H9 (cell line): ENCODE results near the gene HRC. TPM values are rescaled to one million over a fixed set of nuclear protein-coding genes. Genes with fewer than 3 reads are reported as not detected.

Source experiments
- DNase-seq: peaks from one replicate; pipeline ENCODE4 v3.0.0-alpha.2; 2017
- H2AFZ ChIP-seq: one replicate; pipeline ENCODE4 v1.6.1; 2013; ENCODE audit warnings: mild to moderate bottlenecking, low read length, control low read depth, moderate library complexity
- H2AK5ac ChIP-seq: 2 replicates; pipeline ENCODE4 v1.6.1; 2013; ENCODE audit warnings: low read length, control low read depth, mixed read lengths; ENCODE audit not compliant: insufficient read length
- H2BK120ac ChIP-seq: one replicate; pipeline ENCODE4 v1.6.1; 2013; ENCODE audit warnings: low read depth, mild to moderate bottlenecking, low read length, control low read depth, inconsistent platforms; ENCODE audit not compliant: poor library complexity, severe bottlenecking
- H2BK12ac ChIP-seq: 2 replicates; pipeline ENCODE4 v1.6.1; 2013; ENCODE audit warnings: low read length, control low read depth, mixed read lengths, low read depth; ENCODE audit not compliant: insufficient read length
- H2BK15ac ChIP-seq: 2 replicates; pipeline ENCODE4 v1.6.1; 2013; ENCODE audit warnings: low read depth, low read length, control low read depth
- H2BK20ac ChIP-seq: one replicate; pipeline ENCODE4 v1.6.1; 2013; ENCODE audit warnings: low read depth, mild to moderate bottlenecking, low read length, control low read depth, inconsistent platforms; ENCODE audit not compliant: poor library complexity, severe bottlenecking
- H2BK5ac ChIP-seq: 2 replicates; pipeline ENCODE4 v1.6.1; 2013; ENCODE audit warnings: low read length, control low read depth, mixed read lengths; ENCODE audit not compliant: insufficient read length
- H3K14ac ChIP-seq: 2 replicates; pipeline ENCODE4 v1.6.1; 2013; ENCODE audit warnings: low read length, control low read depth; ENCODE audit not compliant: insufficient read depth
- H3K18ac ChIP-seq: 2 replicates; pipeline ENCODE4 v1.6.1; 2013; ENCODE audit warnings: low read depth, mild to moderate bottlenecking, mixed read lengths, low read length, control low read depth; ENCODE audit not compliant: insufficient read length
- H3K23ac ChIP-seq: 2 replicates; pipeline ENCODE4 v1.6.1; 2013; ENCODE audit warnings: low read length, control low read depth, mixed read lengths, low read depth; ENCODE audit not compliant: insufficient read length
- H3K23me2 ChIP-seq: 2 replicates; pipeline ENCODE4 v1.6.1; 2013; ENCODE audit warnings: low read depth, mild to moderate bottlenecking, mixed read lengths, low read length, control low read depth; ENCODE audit not compliant: insufficient read length, poor library complexity, severe bottlenecking
- H3K27ac ChIP-seq: 2 replicates; pipeline ENCODE4 v1.5.1; 2013; ENCODE audit warnings: low read length, control low read depth, mixed read lengths, low read depth; ENCODE audit not compliant: insufficient read length
- H3K27me3 ChIP-seq: 2 replicates; pipeline ENCODE4 v1.6.1; 2013; ENCODE audit warnings: low read length, control low read depth, inconsistent platforms; ENCODE audit not compliant: insufficient read depth
- H3K4ac ChIP-seq: 2 replicates; pipeline ENCODE4 v1.6.1; 2013; ENCODE audit warnings: low read depth, mild to moderate bottlenecking, control low read depth, inconsistent platforms, low read length, moderate library complexity
- H3K4me1 ChIP-seq: 2 replicates; pipeline ENCODE4 v1.6.1; 2013; ENCODE audit warnings: low read length, control low read depth, inconsistent platforms; ENCODE audit not compliant: insufficient read depth
- H3K4me2 ChIP-seq: 2 replicates; pipeline ENCODE4 v1.6.1; 2013; ENCODE audit warnings: low read length, control low read depth, mixed read lengths; ENCODE audit not compliant: insufficient read length, insufficient read depth
- H3K56ac ChIP-seq: 2 replicates; pipeline ENCODE4 v1.6.1; 2013; ENCODE audit warnings: low read depth, mild to moderate bottlenecking, mixed read lengths, low read length, control low read depth; ENCODE audit not compliant: insufficient read length
- H3K79me1 ChIP-seq: 2 replicates; pipeline ENCODE4 v1.6.1; 2013; ENCODE audit warnings: low read depth, mild to moderate bottlenecking, moderate library complexity, low read length, control low read depth, inconsistent platforms; ENCODE audit not compliant: insufficient read depth, poor library complexity, severe bottlenecking
- H3K79me2 ChIP-seq: 2 replicates; pipeline ENCODE4 v1.6.1; 2013; ENCODE audit warnings: low read length, control low read depth, inconsistent platforms; ENCODE audit not compliant: insufficient read depth
- H3K9ac ChIP-seq: 2 replicates; pipeline ENCODE4 v1.6.1; 2013; ENCODE audit warnings: low read length, control low read depth, mixed read lengths; ENCODE audit not compliant: insufficient read length; ENCODE audit errors: extremely low read depth
- H3K9me3 ChIP-seq: one replicate; pipeline ENCODE4 v1.6.1; 2013; ENCODE audit warnings: low read depth, low read length, inconsistent platforms; ENCODE audit not compliant: control insufficient read depth
- H3T11ph ChIP-seq: one replicate; pipeline ENCODE4 v1.6.1; 2013; ENCODE audit warnings: mild to moderate bottlenecking, low read length, control low read depth, inconsistent platforms
- H4K20me1 ChIP-seq: one replicate; pipeline ENCODE4 v1.6.1; 2013; ENCODE audit not compliant: control insufficient read depth, insufficient read length, insufficient read depth
- H4K5ac ChIP-seq: 2 replicates; pipeline ENCODE4 v1.6.1; 2013; ENCODE audit warnings: low read depth, mild to moderate bottlenecking, mixed read lengths, low read length, control low read depth; ENCODE audit not compliant: insufficient read length
- H4K8ac ChIP-seq: replicated peaks from 2 replicates; pipeline ENCODE4 v1.6.1; 2013; ENCODE audit warnings: low read length, control low read depth, mixed read lengths, low read depth; ENCODE audit not compliant: insufficient read length
- H4K91ac ChIP-seq: 2 replicates; pipeline ENCODE4 v1.6.1; 2013; ENCODE audit warnings: low read depth, mild to moderate bottlenecking, moderate library complexity, mixed read lengths, low read length, control low read depth; ENCODE audit not compliant: insufficient read length
- H3K27ac Mint-ChIP-seq, 3 experiments: 2 replicates in 2 of 3; 3 replicates in 1 of 3; pipeline ENCODE4 v1.8.0; 2020 to 2021; ENCODE audit warnings: mixed read lengths in 3 of 3, mild to moderate bottlenecking in 1 of 3, moderate library complexity in 1 of 3
- H3K27me3 Mint-ChIP-seq: 2 replicates; pipeline ENCODE4 v1.8.0; 2021; ENCODE audit warnings: low read depth, mild to moderate bottlenecking, moderate library complexity, mixed read lengths
- H3K36me3 Mint-ChIP-seq, 3 experiments: 2 replicates in 2 of 3; 3 replicates in 1 of 3; pipeline ENCODE4 v1.8.0; 2020 to 2021; ENCODE audit warnings: low read depth in 3 of 3, mixed read lengths in 3 of 3; ENCODE audit not compliant: insufficient read depth in 1 of 3
- H3K4me1 Mint-ChIP-seq, 2 experiments: 2 replicates each; pipeline ENCODE4 v1.8.0; 2020; ENCODE audit warnings: mixed read lengths in 2 of 2
- H3K4me3 Mint-ChIP-seq, 2 experiments: 2 replicates in 1 of 2; 3 replicates in 1 of 2; pipeline ENCODE4 v1.8.0; 2020 to 2021; ENCODE audit warnings: mild to moderate bottlenecking in 2 of 2, mixed read lengths in 2 of 2, moderate library complexity in 1 of 2
- H3K9me3 Mint-ChIP-seq, 2 experiments: 2 replicates in 1 of 2; 3 replicates in 1 of 2; pipeline ENCODE4 v1.8.0; 2020; ENCODE audit warnings: mild to moderate bottlenecking in 2 of 2, mixed read lengths in 2 of 2, moderate library complexity in 1 of 2
- whole genome bisulfite sequencing: extraction: QIAGEN DNeasy Blood & Tissue Kit; methylation state at CpG from one replicate; pipeline ENCODE4 v1.1.7; 2013; ENCODE audit warnings: missing lambda C conversion rate, low lambda C conversion rate, mixed read lengths; ENCODE audit not compliant: insufficient read length; ENCODE audit errors: extremely low coverage; 5-methylcytosine and 5-hydroxymethylcytosine counted together
- total RNA-seq: library from RNA; stranded (reverse); gene quantifications from 2 replicates; pipeline ENCODE4 v1.2.1, GENCODE V29; 2021
- TF ChIP-seq, protein P1 (sequence below): fragments of 200-600 bp; sonication (generic); conservative IDR thresholded peaks from 3 replicates; pipeline ENCODE4 v1.8.0; 2021; ENCODE audit warnings: antibody characterized with exemption, mild to moderate bottlenecking

The HRC gene
- total RNA-seq, 1 experiment from 2014 or later = 1.8 TPM

DNA sequence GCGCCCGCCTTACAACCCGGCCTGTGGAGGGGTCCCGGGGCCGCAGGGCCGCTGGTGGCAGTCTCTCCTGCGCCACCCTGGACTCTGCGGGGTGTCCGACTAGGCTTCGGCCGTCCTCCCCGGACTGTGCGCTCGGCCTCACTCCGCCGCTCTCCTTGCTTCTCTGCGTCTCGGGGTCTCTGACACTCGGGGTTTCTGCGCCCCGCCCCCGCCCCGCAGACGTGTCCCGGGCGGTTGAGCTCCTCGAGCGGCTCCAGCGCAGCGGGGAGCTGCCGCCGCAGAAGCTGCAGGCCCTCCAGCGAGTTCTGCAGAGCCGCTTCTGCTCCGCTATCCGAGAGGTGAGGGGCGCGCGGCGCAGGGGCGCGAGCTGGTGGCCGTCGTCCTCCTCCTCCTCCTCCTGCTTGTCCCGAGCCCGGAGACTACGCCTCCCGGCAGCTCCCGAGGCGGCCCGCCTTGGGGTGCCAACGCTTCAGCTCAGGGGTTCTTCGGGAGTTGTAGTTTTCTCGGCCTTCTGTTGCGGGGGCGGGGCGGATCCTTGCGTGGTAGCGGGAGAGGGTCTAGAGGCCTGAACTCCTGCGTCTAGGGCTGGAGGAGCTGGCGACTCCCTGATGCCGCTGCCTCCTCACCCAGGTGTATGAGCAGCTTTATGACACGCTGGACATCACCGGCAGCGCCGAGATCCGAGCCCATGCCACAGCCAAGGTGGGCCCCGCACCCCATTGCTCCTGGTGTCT, 40.4 kb downstream of the HRC start:
- no peak overlapping the region for H3K18ac ChIP-seq
- H3K23me2 ChIP-seq = peaks cover 2% of the 10 kb centered on the region
- no peak overlapping the region for H2BK5ac ChIP-seq
- H3K14ac ChIP-seq = no peak overlapping the region
- H4K8ac ChIP-seq = no peak overlapping the region
- Mint-ChIP-seq H3K27me3 (peaks cover 11% of the 10 kb centered on the region), H3K4me3 (peak overlapping the region; percentile 65 to 82), H3K36me3 (peaks cover 0 to 4% (median 0%) of the 10 kb centered on the region in 3 experiments; a peak in 1 of 7 replicates), H3K4me1 (peaks cover 18 to 25% of the 10 kb centered on the region in 2 experiments), H3K9me3 (no peaks in the 10 kb centered on the region; a peak in 1 of 5 replicates), H3K27ac (no peak overlapping the region)
- H3K4me2 ChIP-seq = peak overlapping the region; percentile 32
- no peaks in the 10 kb centered on the region for H3K9me3 ChIP-seq
- H2AFZ ChIP-seq = no peak overlapping the region
- DNase-seq = peak; percentile 83
- H2BK20ac ChIP-seq = no peak overlapping the region
- H3K27ac ChIP-seq = no peak overlapping the region
- no peaks in the 10 kb centered on the region for H3K79me1 ChIP-seq
- H3K9ac ChIP-seq = no peak overlapping the region
- no peak overlapping the region for H4K5ac ChIP-seq
- no peak overlapping the region for H2AK5ac ChIP-seq
- no peak overlapping the region for H3K56ac ChIP-seq
- H3K27me3 ChIP-seq = no peaks in the 10 kb centered on the region; the same call in 1 of the 2 replicates
- no CpG with 5 or more reads among the region's 68 CpGs for WGBS
- H3K23ac ChIP-seq = no peak overlapping the region
- H2BK120ac ChIP-seq = no peak overlapping the region
- H4K20me1 ChIP-seq = no peaks in the 10 kb centered on the region
- H3K79me2 ChIP-seq = no peaks in the 10 kb centered on the region
- H2BK12ac ChIP-seq = no peak overlapping the region
- TF ChIP-seq, protein P1, sequence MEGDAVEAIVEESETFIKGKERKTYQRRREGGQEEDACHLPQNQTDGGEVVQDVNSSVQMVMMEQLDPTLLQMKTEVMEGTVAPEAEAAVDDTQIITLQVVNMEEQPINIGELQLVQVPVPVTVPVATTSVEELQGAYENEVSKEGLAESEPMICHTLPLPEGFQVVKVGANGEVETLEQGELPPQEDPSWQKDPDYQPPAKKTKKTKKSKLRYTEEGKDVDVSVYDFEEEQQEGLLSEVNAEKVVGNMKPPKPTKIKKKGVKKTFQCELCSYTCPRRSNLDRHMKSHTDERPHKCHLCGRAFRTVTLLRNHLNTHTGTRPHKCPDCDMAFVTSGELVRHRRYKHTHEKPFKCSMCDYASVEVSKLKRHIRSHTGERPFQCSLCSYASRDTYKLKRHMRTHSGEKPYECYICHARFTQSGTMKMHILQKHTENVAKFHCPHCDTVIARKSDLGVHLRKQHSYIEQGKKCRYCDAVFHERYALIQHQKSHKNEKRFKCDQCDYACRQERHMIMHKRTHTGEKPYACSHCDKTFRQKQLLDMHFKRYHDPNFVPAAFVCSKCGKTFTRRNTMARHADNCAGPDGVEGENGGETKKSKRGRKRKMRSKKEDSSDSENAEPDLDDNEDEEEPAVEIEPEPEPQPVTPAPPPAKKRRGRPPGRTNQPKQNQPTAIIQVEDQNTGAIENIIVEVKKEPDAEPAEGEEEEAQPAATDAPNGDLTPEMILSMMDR = no peak
- no peak overlapping the region for H3T11ph ChIP-seq
- H2BK15ac ChIP-seq = no peak overlapping the region
- H3K4ac ChIP-seq = no peak overlapping the region
- no peak overlapping the region for H4K91ac ChIP-seq
- peaks cover 3% of the 10 kb centered on the region; the same call in 1 of the 2 replicates for H3K4me1 ChIP-seq
